Epithelial cell of esophagus (primary cell): Measurements from ENCODE around the gene TCF7.
"Not testable (repeated sequence)": the region's sequence is repeated elsewhere in the genome, so short reads cannot be mapped to it uniquely, and the experiment has no call there.

Experiments used
- DNase-seq: peaks from one replicate; pipeline ENCODE4 v3.0.0; 2010; ENCODE audit warnings: low read depth
- H3K4me3 ChIP-seq: 2 replicates; pipeline ENCODE4 v1.5.1; 2011; ENCODE audit warnings: mild to moderate bottlenecking, low read length, control low read depth
- CTCF ChIP-seq: IDR thresholded peaks from 2 replicates; pipeline ENCODE4 v1.5.1; 2011; ENCODE audit warnings: low read depth, mild to moderate bottlenecking, low read length, control low read depth, inconsistent platforms; ENCODE audit not compliant: insufficient read depth; ENCODE audit errors: missing control alignments

TCF7 gene

DNA sequence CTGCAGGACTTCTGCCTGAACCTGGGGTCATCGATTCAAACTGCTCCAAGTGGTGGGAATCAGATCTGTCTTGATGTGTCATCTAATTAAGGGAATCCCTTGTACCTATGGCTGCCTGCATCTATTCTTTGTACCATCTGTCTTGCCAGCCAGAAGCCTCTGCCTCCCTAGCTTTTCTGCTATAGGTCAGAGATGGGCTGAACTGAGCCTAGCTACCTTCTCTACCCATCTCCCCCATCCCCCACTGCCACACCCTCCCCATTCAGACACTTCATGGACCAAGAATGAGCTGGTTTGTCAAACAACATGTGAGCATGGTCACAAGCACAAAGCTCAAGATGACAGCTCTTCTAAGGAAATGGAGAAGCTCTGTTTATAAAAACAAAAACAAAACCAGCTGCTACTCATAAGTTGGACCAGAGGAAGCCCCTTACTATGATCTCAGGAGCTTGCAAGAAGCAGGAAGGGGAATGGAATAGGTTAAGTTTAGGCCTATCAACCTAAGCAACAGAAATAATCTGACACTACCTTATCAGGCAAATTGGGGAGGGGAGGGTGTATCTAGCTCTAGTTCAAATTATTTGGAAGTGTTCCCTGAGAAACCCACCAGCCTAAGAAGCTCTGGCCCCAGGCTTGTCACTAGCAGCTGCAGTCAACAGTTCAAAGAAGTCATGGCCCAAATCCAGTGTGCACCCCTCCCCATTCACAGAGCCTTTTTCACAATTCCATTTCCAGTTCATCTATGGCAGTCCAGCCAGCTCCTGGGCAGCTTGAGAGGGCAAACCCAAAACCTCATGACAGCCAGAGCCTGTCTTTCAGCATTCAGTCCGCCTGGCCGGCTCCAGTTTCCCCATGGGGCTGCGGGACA lies 32.4 kb downstream of the TCF7 start:
- DNase-seq: peak; percentile 29
- TF ChIP-seq CTCF: no peak

DNA sequence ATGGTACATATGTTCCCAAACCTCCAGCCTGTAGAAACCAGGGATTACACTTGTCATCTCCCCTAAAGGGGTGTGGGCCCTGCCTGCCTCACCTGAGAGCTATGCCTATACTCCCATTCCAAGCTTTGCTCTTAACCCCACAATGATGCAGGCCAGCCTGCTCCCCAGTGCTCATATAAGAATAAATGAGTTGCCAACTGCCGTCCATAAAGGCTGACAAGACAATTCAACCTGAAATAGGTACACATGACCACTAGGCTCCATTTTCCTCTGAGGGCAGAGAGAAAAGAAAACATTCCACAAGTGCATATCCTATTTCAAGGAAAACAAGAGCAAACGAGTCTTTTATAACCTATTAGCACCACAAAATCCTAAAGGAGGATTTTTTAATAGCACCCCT lies 33.8 kb downstream of the TCF7 start:
- no peak overlapping the region for H3K4me3 ChIP-seq
- no peak for TF ChIP-seq CTCF
- DNase-seq: no peak

More for the DNA sequence above, 32.4 kb downstream of the TCF7 start:
- H3K4me3 ChIP-seq: no peak overlapping the region

GRCh38 chr5:134148986-134149539 lies 34.6 kb downstream of the TCF7 start:
- no peak for TF ChIP-seq CTCF
- H3K4me3 ChIP-seq: no peak overlapping the region
- DNase-seq: no peak

DNA sequence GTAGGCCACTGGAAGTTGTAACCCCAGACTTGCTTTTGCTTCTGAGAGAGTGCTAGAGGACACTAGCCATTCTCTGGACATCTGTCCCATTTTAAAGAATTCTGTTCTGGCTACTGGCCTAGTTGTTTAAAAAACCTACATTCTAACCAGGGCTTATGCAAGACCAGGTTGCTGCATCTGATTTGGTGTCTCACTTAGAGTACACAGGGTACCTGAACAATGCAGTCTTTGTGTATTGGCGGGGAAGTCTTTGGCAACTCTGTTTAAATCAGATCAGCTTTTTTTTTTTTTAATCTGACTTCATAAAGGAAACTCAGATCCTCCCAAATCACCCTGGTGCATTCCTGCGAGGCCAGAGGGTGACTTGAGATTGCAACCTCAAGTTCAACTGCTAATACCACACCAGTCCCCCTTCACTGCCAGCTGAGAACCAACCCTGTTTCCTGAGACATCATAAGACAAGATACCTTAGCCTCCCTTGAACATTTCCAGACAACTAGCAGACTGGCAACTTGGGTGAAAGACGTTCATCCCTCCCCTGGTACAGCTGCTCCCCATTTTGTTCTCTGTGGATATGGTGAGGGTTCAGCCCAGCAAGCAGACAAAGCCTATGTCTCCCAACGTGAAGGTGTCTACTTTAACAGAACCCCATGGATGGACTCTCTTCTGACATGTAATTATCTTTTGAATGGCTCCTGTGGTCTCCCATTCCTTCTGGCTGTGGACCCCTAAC lies 35.3 kb downstream of the TCF7 start:
- no peak for DNase-seq
- no peak overlapping the region for H3K4me3 ChIP-seq
- TF ChIP-seq CTCF: no peak

- no peak overlapping the region for H3K4me3 ChIP-seq
- no peak for DNase-seq
- no peak for TF ChIP-seq CTCF
These were observed 37.2 kb downstream of the TCF7 start for GRCh38 chr5:134151723-134152122.

DNA sequence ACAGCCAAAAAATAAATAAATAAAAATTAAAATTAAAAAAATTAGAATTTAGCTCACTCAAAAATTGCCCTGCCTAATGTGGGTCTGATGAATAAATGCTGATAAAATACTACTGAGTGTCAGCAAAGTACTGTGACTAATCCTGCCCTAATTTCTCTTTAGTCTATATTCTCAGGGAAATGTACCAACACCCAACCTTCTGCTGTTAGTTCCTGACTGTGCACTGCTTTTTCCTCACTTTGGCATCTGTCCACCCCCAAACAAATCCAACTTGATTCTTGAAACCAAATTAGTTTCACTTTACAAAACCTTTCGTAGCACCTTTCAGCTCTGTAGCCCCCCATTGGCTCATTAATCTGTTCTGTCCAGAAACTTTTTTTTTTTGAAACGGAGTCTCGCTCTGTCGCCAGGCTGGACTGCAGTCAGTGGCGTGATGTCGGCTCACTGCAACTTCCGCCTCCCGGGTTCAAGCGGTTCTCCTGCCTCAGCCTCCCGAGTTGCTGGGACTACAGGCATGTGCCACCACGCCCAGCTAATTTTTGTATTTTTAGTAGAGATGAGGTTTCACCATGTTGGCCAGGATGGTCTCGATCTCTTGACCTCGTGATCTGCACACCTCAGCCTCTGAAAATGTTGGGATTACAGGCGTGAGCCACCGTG lies 37.8 kb downstream of the TCF7 start:
- not testable (repeated sequence) for DNase-seq, H3K4me3 ChIP-seq

DNA sequence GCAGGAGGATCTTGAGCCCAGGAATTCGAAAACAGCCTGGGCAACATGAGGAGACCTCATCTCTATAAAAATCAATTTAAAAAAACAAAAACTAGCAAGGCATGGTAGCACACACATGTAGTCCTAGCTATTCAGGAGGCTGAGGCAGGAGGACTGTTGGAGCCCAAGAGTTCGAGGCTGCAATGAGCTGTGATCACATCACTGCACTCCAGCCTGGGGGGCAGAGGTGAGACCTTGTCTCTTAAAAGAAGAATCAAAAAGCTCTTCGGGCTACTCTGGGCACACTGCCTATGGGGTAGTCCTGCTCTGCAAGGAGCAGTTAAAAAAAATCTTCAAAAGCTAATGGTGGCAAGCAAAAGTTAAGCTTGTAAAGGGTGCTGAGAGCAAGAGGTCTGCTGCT lies 38.8 kb downstream of the TCF7 start:
- no peak for DNase-seq
- no peak for TF ChIP-seq CTCF
- H3K4me3 ChIP-seq: no peak overlapping the region
